GM20431 (cell line): ENCODE results near the gene SULT2A1.
"Not testable (repeated sequence)": the region's sequence is repeated elsewhere in the genome, so short reads cannot be mapped to it uniquely, and the experiment has no call there.

Experiments used
- in situ Hi-C: fragments of 300-500 bp; cut with MseI, MboI; formaldehyde crosslinking; loops from one replicate; pipeline ENCODE4 v1.15.0; 2020; ENCODE audit warnings: low sequenced_read_pairs; ENCODE audit not compliant: unreplicated experiment

SULT2A1 gene

GRCh38 chr19:47886010-47886559 lies at the start of gene SULT2A1:
Gene SULT2A1, minus strand, starts transcription at chr19:47886315. Its CDS starts 58 bp downstream, at chr19:47886257.
- in situ Hi-C loops, result no loop called here

GRCh38 chr19:47928581-47928980 lies 42.5 kb upstream of the SULT2A1 start:
- in situ Hi-C loops, result not testable (repeated sequence)

GRCh38 chr19:47920107-47920506 lies 34.0 kb upstream of the SULT2A1 start:
- in situ Hi-C loops, result not testable (repeated sequence)

- in situ Hi-C loops, result not testable (repeated sequence)
These were observed 24.1 kb upstream of the SULT2A1 start for GRCh38 chr19:47910191-47910590.

GRCh38 chr19:47909350-47909749 lies 23.2 kb upstream of the SULT2A1 start:
- in situ Hi-C loops, result not testable (repeated sequence)

- in situ Hi-C loops, result no loop called here
These were observed 15.3 kb upstream of the SULT2A1 start for GRCh38 chr19:47901370-47901769.

- in situ Hi-C loops, result no loop called here
These were observed 13.2 kb upstream of the SULT2A1 start for GRCh38 chr19:47899335-47899734.

- in situ Hi-C loops, result no loop called here
These were observed 11.7 kb upstream of the SULT2A1 start for GRCh38 chr19:47897861-47898260.

- in situ Hi-C loops, result no loop called here
These were observed 10.7 kb upstream of the SULT2A1 start for GRCh38 chr19:47896773-47897172.

GRCh38 chr19:47896019-47896418 lies 9.9 kb upstream of the SULT2A1 start:
- in situ Hi-C loops, result no loop called here

GRCh38 chr19:47895165-47895782 lies 9.2 kb upstream of the SULT2A1 start:
- in situ Hi-C loops, result no loop called here

GRCh38 chr19:47891923-47892666 lies 6.0 kb upstream of the SULT2A1 start:
- in situ Hi-C loops, result no loop called here

- in situ Hi-C loops, result no loop called here
These were observed 5.5 kb upstream of the SULT2A1 start for GRCh38 chr19:47891622-47891922.

GRCh38 chr19:47890865-47891621 lies 4.9 kb upstream of the SULT2A1 start:
- in situ Hi-C loops, result no loop called here

- in situ Hi-C loops, result no loop called here
These were observed 1.1 kb downstream of the SULT2A1 start for GRCh38 chr19:47885067-47885463.

GRCh38 chr19:47882890-47883289 lies 3.2 kb downstream of the SULT2A1 start:
- in situ Hi-C loops, result no loop called here

GRCh38 chr19:47881757-47882156 lies 4.4 kb downstream of the SULT2A1 start:
- in situ Hi-C loops, result no loop called here

- in situ Hi-C loops, result not testable (repeated sequence)
These were observed 6.7 kb downstream of the SULT2A1 start for GRCh38 chr19:47879385-47879784.

GRCh38 chr19:47878906-47879305 lies 7.2 kb downstream of the SULT2A1 start:
- in situ Hi-C loops, result no loop called here

- in situ Hi-C loops, result no loop called here
These were observed 20.9 kb downstream of the SULT2A1 start for GRCh38 chr19:47865166-47865565.

GRCh38 chr19:47863514-47863936 lies 22.6 kb downstream of the SULT2A1 start:
- in situ Hi-C loops, result no loop called here
